NT2/D1 (cell line): ENCODE results near the gene RUNX3.

Source experiments
- DNase-seq: peaks from one replicate; pipeline ENCODE4 v3.0.0-alpha.2; 2011; ENCODE audit warnings: low read depth, low spot score
- H3K27me3 ChIP-seq: 2 replicates; pipeline ENCODE4 v1.6.0; 2011; ENCODE audit warnings: mild to moderate bottlenecking; ENCODE audit not compliant: insufficient read length, insufficient read depth
- H3K36me3 ChIP-seq: 2 replicates; pipeline ENCODE4 v1.6.1; 2011; ENCODE audit warnings: mild to moderate bottlenecking, low read length, mixed read lengths; ENCODE audit not compliant: insufficient read depth, insufficient read length
- H3K4me1 ChIP-seq: 2 replicates; pipeline ENCODE4 v1.5.1; 2011; ENCODE audit not compliant: insufficient read depth, insufficient read length
- H3K4me3 ChIP-seq: 2 replicates; pipeline ENCODE4 v1.5.1; 2011; ENCODE audit warnings: low read depth; ENCODE audit not compliant: insufficient read length
- H3K9ac ChIP-seq: 2 replicates; pipeline ENCODE4 v1.6.0; 2011; ENCODE audit warnings: low read depth; ENCODE audit not compliant: insufficient read length
- H3K9me3 ChIP-seq: 2 replicates; pipeline ENCODE4 v1.5.1; 2011; ENCODE audit warnings: mild to moderate bottlenecking, low read length; ENCODE audit not compliant: insufficient read depth
- SUZ12 ChIP-seq: IDR thresholded peaks from 2 replicates; pipeline ENCODE4 v1.6.1; 2011; ENCODE audit not compliant: insufficient read length, insufficient read depth; ENCODE audit errors: extremely low read depth
- YY1 ChIP-seq: IDR thresholded peaks from 2 replicates; pipeline ENCODE4 v1.6.1; 2011; ENCODE audit not compliant: insufficient read length, insufficient read depth
- ZNF274 ChIP-seq: IDR thresholded peaks from 2 replicates; pipeline ENCODE4 v1.6.1; 2011; ENCODE audit warnings: mild to moderate bottlenecking, low read depth, low read length

RUNX3 gene

GRCh38 chr1:24868016-24868875 lies 61.8 kb downstream of the RUNX3 start:
- TF ChIP-seq SUZ12 (no peak), YY1 (no peak), ZNF274 (no peak)
- DNase-seq, result no peak

GRCh38 chr1:24867084-24867870 lies 62.8 kb downstream of the RUNX3 start:
- no peak for DNase-seq
- Histone ChIP-seq H3K9ac (no peak overlapping the region), H3K4me1 (peaks cover 17% of the 10 kb centered on the region), H3K4me3 (no peak overlapping the region), H3K9me3 (no peaks in the 10 kb centered on the region), H3K27me3 (no peaks in the 10 kb centered on the region), H3K36me3 (no peaks in the 10 kb centered on the region)
- TF ChIP-seq SUZ12, result no peak

More at GRCh38 chr1:24868016-24868875, 61.8 kb downstream of the RUNX3 start:
- Histone ChIP-seq H3K4me3 (no peak overlapping the region), H3K9me3 (no peaks in the 10 kb centered on the region), H3K4me1 (peaks cover 12% of the 10 kb centered on the region), H3K9ac (no peak overlapping the region), H3K36me3 (no peaks in the 10 kb centered on the region), H3K27me3 (no peaks in the 10 kb centered on the region)

GRCh38 chr1:24866211-24867083 lies 63.6 kb downstream of the RUNX3 start:
- H3K4me3 ChIP-seq, result no peak overlapping the region
- H3K9me3 ChIP-seq, result no peaks in the 10 kb centered on the region
- H3K4me1 ChIP-seq, result peaks cover 17% of the 10 kb centered on the region
- TF ChIP-seq SUZ12, result no peak
- TF ChIP-seq ZNF274, result no peak
- no peak for TF ChIP-seq YY1
- no peaks in the 10 kb centered on the region for H3K27me3 ChIP-seq
- no peak for DNase-seq
- H3K36me3 ChIP-seq, result no peaks in the 10 kb centered on the region
- H3K9ac ChIP-seq, result no peak overlapping the region

- no peak overlapping the region for H3K4me3 ChIP-seq
- H3K27me3 ChIP-seq, result no peaks in the 10 kb centered on the region
- DNase-seq, result no peak
- H3K36me3 ChIP-seq, result no peaks in the 10 kb centered on the region
- H3K4me1 ChIP-seq, result peaks cover 17% of the 10 kb centered on the region
- H3K9me3 ChIP-seq, result no peaks in the 10 kb centered on the region
- TF ChIP-seq SUZ12, result no peak
- no peak for TF ChIP-seq ZNF274
- no peak for TF ChIP-seq YY1
- H3K9ac ChIP-seq, result no peak overlapping the region
Observed at GRCh38 chr1:24865587-24865986, 64.5 kb downstream of the RUNX3 start.

- Histone ChIP-seq H3K36me3 (no peaks in the 10 kb centered on the region), H3K27me3 (no peaks in the 10 kb centered on the region), H3K9me3 (no peaks in the 10 kb centered on the region), H3K9ac (no peak overlapping the region), H3K4me3 (no peak overlapping the region), H3K4me1 (peaks cover 17% of the 10 kb centered on the region)
- no peak for DNase-seq
- no peak for TF ChIP-seq ZNF274
- no peak for TF ChIP-seq YY1
- TF ChIP-seq SUZ12, result no peak
Observed at GRCh38 chr1:24865168-24865567, 64.9 kb downstream of the RUNX3 start.

GRCh38 chr1:24864370-24864777 lies 65.7 kb downstream of the RUNX3 start:
- no peak for DNase-seq
- no peaks in the 10 kb centered on the region for H3K9me3 ChIP-seq
- TF ChIP-seq SUZ12 (no peak), ZNF274 (no peak), YY1 (no peak)
- H3K4me1 ChIP-seq, result peaks cover 17% of the 10 kb centered on the region
- no peaks in the 10 kb centered on the region for H3K27me3 ChIP-seq
- H3K36me3 ChIP-seq, result no peaks in the 10 kb centered on the region
- peak overlapping the region; percentile 27 for H3K9ac ChIP-seq
- no peak overlapping the region for H3K4me3 ChIP-seq
